22Rv1 (cell line): ENCODE measurements around the gene TTC23L.

Experiments used
- H3K27ac ChIP-seq: fragments of 450-650 bp; 2 replicates; pipeline ENCODE4 v1.5.1; 2017
- CTCF ChIP-seq: fragments of 450-650 bp; IDR thresholded peaks from 2 replicates; pipeline ENCODE4 v1.5.1; 2017; ENCODE audit warnings: mild to moderate bottlenecking
- ZFX ChIP-seq: fragments of 450-650 bp; IDR thresholded peaks from 2 replicates; pipeline ENCODE4 v1.6.1; 2017; ENCODE audit warnings: antibody characterized with exemption, borderline replicate concordance

The TTC23L gene

GRCh38 chr5:34868791-34869190, 29.8 kb downstream of the TTC23L start:
- TF ChIP-seq ZFX (no peak), CTCF (no peak)
- H3K27ac ChIP-seq = no peak overlapping the region

GRCh38 chr5:34869256-34869655, 30.3 kb downstream of the TTC23L start:
- no peak overlapping the region for H3K27ac ChIP-seq
- TF ChIP-seq CTCF (no peak), ZFX (no peak)

DNA sequence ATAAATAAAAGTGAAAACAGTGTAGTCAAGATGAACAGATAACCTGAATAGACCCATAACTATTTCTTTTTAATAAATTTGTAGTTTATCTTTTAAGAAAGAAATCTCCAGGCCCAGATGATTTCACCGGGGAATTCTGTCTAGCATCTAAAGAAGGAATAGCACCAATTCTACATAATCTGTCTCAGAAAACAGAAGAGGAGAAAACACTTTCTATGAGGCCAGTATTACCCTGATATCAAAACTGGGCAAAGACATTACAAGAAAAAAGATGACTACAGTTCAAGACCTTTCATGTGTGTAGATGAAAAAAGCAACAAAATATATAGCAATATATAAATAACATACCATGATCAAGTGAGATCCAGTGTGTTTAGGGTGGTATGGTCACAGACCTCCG, 31.4 kb downstream of the TTC23L start:
- TF ChIP-seq ZFX = no peak
- no peak overlapping the region for H3K27ac ChIP-seq

- no peak for TF ChIP-seq ZFX
- TF ChIP-seq CTCF = no peak
- H3K27ac ChIP-seq = no peak overlapping the region
Measured at GRCh38 chr5:34876275-34876674, 37.3 kb downstream of the TTC23L start.

DNA sequence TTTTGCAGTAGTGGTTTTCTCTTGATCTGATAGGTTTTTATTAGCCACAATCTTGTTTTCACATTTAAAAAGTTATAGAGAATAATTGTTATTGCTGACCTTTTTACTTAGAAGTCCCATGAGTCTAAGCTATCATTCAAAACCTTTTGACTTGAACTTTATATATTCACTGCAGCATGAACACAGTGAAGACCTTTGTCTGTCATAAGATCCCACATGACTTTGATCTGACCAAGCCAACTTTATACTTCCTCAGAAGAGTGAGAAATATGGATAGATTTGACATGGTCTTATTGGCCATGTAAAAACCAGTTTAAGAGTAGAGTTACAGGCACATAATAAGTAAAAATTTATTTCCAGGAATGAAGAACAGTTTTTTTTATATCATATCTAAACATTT, 42.3 kb downstream of the TTC23L start:
- H3K27ac ChIP-seq = no peak overlapping the region
- TF ChIP-seq ZFX (no peak), CTCF (no peak)

DNA sequence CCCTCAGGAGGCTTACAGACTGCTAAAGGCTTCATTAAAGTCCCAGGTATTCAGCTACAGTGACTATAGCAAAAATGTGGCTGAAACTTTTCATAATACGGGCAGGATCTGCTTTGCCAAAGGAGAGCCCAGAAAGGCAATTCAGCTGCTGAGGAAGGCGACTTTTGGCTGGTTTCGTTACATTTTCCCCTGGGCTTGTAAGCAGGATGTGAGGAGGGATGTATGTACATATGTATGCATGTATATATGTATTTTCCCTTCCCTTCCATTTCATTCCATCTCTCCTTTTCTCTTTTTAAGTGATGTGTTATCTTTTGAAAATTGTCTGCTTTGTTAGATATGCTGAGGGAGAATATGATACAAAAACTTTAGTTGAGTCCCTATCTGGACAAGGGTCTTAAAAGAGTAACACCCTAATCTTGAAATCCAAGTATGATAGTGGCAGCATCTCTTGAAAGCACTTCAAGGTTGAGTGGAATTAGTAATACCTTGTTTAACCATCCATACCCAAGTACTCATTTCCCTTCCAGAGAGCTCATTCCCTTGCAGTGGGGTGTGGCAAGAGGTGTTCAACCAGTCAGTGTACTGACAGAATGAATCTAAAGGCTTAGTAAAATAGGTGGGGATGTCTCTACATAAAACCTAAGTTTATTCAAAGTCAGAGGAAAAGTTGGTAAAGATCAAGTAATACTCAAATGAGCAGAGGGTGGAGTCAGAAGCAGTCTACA, 47.6 kb downstream of the TTC23L start:
- no peak overlapping the region for H3K27ac ChIP-seq
- no peak for TF ChIP-seq CTCF
- TF ChIP-seq ZFX = no peak

GRCh38 chr5:34889394-34889793, 50.4 kb downstream of the TTC23L start:
- TF ChIP-seq ZFX (no peak), CTCF (no peak)
- no peak overlapping the region for H3K27ac ChIP-seq

GRCh38 chr5:34891981-34892380, 53.0 kb downstream of the TTC23L start:
- no peak overlapping the region for H3K27ac ChIP-seq
- no peak for TF ChIP-seq CTCF
- TF ChIP-seq ZFX = no peak
